Stimulated activated CD4-positive, alpha-beta T cell treated with anti-CD3 and anti-CD28 coated beads, Interleukin-15, amount 100 ng/mL, for 1 hour (primary cell): ENCODE measurements around the gene BMI1.

Experiments used
- DNase-seq, 2 donors: peaks; one replicate each; pipeline ENCODE4 v3.0.0-alpha.2; 2020; ENCODE audit warnings: low read depth in 1 of 2, low spot score in 1 of 2

Gene BMI1

DNA sequence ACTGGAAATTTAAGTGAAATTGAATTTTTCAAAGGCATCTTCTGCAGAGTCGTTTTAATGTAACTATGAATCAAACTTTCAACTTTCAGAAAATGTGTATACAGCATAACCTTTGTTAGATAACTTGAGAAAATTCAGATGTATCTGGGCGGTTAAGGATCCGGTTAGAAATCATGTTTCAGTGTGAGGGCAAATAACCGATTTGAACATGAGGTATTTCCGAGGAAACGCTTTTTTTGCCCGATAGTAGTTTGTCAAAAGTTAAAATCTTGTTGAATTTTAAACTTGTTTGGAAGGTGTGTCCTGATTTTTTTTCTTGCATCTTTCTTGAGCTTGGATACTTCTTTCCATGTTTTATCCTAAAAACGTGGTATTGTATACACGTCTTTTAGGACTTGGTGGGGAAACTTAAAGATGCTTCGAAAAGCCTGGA lies 1.3 kb upstream of the BMI1 start:
- DNase-seq: no peak

DNA sequence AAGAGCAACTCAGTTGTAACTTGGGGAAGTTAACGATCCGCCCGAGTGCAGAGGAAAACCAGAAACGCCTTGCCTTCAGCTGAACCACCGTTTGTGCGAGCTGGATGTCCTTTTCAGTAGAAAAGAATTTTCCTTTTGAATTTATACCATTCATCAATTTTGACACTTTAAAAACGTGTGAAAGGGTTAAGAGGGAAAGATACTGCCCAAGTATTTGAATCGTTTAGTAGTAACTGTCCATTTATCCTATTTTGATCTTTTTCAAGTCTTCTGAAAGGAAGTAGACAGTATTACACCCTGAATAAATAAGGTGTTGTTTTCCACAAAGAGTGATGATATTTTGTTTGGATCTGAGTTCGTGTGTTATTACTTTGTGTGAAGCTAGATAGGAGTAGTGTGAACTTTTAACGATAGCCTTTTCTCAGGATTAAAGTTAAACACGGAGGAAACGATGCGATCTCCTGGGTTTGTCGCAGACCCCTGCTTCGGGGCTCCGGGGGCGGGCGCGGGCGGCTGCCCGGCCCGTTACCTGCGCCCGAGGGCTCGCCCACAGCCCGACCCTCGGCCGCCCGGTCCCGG lies 830 bp upstream of the BMI1 start:
- DNase-seq: no peak

DNA sequence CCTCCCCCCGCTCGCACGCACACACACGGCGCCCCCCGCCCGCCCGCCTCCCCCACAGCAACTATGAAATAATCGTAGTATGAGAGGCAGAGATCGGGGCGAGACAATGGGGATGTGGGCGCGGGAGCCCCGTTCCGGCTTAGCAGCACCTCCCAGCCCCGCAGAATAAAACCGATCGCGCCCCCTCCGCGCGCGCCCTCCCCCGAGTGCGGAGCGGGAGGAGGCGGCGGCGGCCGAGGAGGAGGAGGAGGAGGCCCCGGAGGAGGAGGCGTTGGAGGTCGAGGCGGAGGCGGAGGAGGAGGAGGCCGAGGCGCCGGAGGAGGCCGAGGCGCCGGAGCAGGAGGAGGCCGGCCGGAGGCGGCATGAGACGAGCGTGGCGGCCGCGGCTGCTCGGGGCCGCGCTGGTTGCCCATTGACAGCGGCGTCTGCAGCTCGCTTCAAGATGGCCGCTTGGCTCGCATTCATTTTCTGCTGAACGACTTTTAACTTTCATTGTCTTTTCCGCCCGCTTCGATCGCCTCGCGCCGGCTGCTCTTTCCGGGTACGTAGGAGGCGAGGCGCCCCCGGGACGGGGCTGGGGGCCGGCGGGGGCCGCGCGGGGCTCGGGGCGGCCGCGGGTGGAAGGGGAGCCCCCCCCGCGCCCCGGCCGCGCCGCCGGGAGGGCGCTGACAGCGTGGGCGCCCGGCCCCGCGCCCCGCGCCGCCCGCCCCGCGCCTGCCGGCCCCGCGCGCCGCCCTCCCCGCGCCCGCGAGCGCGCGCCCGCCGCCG lies 441 bp downstream of the BMI1 start:
- DNase-seq: peak in 1 of 2 donors; percentile 53

DNA sequence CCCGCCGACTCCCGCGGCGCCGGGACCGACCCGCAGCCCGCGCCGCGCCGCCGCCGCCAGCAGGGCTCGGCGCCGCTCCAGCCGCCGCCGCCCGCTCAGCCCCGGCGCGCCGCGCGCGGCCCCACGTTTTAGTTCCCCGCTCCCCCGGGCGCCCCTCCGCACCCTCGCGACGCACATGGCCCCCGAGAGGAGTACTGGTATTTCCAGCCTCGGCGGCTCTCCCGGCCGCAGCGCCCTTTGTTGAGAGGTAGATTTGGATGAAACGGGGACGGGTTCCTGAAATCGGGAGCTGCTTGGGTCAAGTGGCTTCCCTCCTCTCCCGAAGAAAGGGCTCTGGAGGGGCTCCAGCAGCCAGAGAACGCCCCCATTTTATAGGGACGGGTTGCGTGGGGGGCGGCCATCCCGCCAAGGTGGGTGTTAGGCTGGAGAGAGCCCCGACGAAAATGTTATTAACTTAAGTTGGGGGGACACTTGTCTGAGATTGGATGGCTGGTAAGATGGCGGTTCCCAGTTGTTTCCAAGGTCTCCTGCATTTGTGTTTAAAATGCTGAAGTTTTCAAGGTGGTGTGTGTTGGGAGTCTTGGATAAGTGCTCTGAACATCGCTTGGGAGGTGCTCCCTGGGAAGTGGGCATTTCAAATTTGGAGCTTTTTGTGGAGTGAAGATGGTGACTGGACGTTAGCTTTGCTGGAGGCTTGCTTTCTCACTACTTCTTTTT lies 1.2 kb downstream of the BMI1 start:
- peak in 1 of 2 donors; percentile 28 for DNase-seq

DNA sequence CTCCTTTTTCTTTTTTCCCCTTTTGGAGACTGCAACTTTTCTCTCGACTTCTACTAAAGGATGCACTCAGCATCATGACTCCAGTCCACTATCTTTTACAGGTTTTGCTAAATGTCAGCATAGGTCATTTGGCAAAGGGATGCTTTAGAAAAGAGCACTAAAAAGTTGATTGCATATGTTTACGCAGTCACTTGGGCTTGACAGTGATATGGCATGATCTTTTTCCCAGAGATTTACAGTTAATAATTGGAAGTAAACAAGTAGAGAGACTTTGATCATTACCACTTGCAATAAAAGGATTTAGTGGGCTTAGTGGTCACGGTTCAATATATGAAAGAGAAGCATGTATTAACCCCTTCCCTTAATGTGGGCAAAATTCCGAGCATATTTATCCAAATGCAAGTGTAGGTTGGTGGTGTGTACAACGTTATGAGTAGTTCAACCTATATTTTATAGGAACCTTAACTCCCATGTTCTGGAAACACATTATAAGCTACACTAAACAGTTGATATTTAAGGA lies 1.8 kb downstream of the BMI1 start:
- no peak for DNase-seq

DNA sequence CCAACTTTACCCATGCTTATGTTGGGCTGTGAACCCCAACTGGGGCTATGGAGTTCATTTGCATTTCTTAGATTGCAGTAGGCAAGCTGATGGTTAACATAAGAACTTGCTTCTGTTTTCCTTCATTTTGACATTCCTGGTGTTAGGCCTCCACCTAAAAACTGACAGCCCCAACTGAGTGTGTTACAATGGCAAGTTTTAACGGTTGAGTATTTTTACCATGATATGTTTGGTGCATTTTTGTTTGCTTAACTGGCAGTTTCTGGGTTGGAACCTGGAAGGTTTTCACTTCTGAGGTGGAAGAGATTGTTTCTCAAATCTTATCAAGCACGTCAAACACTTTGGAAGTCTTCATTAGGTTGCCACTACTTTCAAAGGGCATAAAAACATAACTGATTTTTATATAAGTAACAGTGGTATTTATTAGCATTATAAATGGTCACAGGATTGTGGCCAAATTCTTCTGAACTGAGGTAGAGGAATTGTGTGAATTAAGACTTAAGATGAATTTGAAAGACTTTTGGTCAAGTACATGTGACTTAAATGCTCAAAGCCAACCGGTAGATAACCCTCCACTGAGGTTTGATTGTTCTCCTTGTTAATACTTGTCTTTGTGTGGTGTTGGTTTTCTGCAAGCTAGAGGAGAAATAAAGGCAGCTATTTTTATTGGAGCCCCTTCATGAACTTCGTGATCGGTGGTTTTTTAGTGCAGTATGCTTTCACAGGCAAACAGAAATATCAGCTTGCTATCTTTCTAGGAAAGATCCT lies 2.8 kb downstream of the BMI1 start:
- DNase-seq: no peak

DNA sequence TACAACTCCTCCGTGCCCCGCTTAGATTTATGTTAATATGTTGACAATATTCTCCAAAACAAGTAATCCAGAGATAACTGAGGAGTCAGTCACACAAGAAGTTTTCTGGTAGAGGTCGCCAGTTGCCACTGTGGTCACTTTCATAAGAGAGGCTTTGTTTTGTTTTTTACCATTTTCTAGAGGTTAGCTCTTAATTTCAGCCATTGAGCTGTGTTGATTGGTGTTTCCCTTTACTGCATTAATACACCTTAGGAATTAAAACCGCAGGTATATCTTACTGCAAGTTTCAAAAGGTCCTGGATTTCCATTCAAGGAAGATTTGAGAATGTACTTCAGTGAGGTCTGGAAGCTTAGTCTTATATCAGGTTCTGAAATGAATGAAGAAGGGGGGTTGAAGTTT lies 3.5 kb downstream of the BMI1 start:
- DNase-seq: no peak

DNA sequence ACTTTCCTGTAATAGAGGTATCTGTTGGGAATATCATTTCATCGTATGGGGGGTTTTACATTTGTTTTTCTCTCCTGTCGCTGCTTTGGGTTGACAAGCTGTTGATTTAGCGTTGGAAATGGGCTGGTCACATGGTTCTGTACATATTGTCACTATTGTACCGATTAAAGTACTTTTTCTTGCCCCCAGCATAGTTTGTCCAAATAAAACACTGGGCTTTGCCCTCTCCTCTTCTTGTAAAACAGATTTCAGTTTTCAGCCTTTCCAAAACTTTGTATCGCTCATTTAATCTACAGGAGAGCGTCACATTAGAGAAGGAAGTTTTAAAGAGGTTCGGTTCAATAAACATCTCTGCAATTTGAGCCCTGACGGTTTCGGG lies 4.0 kb downstream of the BMI1 start:
- no peak for DNase-seq

DNA sequence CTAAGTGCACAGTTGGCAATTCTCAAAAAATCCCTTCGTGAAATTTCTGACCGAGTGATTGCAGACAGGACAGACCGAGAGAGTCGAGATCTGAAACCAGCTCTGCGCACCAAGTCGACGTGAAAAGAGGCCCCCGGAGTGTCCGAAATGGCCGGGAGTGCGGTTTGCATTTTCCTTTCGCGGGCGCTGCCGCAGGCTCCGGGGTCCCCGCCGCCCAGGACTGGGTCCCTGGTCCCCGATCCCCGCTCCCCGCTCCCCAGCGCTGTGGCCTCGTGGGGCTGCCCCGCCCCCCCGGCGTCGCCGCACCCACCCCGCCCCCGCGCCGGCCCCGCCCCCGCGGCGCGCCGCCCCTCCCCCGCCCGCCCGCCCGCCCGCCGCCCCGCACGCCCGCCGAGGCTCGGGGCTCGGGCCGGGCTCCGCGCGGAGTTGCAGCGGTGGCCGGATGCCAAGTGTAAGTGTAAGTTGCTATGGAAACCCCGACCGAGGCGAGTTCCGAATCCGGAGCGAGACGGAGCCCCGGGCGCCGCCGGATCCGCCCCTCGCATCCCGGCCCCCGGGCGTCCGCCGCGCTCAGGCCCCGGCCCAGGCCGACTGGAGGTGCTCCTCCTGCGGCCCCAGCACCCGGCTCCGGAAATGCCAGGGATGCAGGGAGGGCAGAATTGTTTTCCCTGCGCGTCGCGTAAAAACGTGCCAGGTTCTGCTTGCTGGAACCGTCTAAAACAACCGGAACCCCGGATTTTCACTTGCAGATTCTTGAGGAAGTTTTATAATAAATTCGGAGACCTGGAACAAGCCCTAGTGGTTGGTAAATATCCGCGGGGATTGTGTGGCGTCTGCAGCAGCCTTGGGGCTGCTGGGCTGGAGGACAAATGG lies 4.6 kb downstream of the BMI1 start:
- peak; percentile 46 to 51 for DNase-seq

DNA sequence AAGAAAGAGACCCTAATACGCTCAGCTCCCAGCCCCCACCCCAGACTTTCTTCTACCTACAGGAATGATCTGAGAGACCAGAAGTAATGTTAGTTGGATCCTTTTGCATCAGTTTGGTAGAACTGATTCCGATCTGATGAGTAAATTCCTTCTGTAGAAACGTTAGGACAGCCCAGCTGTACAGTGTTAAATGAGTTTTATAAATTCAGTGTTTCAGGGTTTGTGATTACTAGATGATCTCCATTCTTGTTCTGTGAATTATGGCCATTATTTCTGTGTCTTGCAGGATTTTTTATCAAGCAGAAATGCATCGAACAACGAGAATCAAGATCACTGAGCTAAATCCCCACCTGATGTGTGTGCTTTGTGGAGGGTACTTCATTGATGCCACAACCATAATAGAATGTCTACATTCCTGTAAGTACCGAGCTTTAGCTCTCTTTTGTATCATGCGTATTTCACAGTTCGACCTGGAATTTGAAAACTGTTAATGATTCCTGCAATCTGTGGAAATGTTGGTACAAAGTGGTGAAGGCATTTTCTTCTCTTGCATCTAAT lies 5.3 kb downstream of the BMI1 start:
- DNase-seq: no peak

DNA sequence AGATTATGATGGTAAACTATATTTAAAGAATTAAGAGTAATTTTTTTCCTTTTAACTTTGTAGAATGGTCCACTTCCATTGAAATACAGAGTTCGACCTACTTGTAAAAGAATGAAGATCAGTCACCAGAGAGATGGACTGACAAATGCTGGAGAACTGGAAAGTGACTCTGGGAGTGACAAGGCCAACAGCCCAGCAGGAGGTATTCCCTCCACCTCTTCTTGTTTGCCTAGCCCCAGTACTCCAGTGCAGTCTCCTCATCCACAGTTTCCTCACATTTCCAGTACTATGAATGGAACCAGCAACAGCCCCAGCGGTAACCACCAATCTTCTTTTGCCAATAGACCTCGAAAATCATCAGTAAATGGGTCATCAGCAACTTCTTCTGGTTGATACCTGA lies 8.3 kb downstream of the BMI1 start:
- no peak for DNase-seq

DNA sequence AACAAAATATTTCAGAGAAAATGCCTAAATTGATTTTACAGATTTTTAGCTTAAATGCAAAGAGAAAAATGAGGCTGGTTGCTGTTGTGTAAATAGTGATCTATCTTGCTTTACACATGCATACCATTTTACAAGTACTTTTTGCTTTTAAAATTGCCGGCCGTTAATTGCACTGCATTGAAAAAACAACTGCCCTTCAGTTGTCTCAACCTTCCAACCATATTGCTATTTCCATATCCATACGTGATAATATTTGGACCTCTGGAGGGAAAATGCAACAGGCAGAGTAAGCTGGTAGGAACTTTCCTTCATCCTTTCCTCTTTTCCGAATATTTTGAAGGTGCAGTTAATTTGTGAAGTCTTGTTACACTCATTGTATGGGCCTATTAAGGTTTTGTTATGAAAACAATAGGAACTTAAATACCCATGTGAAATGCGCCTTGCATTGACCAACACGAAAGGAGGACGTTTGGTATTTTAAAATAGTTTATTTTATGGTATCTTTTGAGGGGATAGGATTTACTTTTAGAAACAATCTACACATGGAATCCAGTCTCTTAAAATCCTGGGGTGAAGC lies 11.3 kb downstream of the BMI1 start:
- DNase-seq: no peak

DNA sequence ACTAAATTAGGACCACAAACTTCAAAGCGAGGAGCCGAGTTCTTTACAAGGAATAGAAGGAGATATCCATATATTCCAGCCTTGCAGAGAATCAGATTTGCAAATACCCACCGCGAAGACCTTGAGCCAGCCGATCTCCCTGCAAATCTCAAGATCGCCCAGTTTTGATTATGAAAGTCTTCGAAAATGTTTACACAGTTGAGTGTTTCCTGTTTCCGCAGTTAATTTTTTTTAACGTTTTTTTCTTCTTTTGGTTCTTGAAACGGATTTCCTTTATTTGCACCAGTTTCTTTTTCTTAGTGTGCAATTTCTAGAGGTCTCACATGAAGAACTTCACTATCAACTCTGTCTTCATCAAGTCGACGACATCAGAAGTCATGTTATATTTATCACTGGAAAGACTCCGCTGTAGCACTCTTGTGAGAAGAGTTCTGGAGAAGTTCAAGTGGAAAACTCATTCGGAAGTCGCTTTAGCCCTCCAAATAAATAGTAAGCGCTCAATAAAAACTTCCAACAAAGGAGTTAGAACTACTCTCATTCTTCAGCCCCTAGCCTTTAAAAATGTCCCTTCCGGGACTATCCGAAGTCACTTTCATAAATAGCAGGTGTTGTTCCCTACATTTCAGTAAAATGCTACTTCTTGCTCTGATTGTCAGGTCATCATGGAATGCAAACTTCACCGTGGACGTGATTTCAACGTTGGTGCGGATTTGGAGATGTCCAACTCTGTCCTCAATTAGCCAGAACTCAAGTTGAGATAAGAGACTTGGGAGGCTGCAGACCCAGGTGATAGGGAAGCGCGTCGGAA lies 12.5 kb downstream of the BMI1 start:
- no peak for DNase-seq

DNA sequence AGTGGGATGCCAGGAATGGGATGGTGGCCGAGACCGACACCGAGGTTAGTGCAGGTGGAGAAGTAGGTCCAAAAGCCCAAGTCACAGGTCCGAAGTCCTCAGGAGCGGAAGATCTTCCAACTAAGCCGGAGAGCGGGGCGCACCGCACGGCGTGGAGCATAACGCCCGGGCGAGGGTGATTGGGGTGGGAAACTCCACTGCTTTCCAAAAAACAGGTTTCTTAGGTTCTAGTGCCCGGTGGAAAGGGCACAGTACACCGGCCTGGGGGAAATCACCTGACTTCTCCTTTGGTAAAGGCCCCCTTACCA lies 13.0 kb downstream of the BMI1 start:
- no peak for DNase-seq

DNA sequence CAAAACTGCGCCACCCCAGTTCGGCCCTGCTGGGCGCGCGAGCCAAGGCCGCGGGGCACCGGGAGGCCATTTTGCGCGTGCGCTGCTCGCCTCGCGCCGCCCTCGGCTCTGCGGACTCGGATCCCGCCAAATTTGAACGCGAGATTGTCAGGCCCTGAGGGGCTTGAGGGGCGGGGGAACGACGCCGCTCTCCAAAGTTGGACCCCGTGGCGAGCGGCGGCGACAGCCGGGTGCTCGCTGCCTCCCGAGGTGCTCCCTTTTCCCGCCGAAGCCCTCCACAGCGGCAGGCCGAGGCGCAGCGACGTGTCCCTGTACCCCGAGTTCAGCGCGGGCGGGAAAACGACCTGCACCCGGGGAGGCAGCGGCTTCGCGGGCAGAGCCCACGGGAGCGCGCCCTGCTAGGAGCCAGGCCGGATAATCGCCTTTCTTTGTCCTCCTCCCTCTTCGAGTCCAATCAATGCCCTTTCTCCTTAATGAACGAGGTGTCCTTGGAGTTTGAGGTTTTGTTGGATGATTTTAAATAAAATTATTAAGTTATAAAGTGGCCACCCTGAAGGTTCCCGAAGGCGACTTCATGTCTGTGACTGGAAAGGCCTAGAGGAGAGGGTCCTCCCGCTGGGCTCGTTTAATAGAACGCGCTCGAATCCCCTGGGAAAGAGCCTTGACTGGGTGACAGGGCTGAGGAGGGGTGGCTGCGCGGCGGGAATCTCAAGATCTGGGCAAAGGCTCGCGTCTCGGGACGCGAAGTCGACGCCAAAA lies 13.7 kb downstream of the BMI1 start:
- no peak for DNase-seq

DNA sequence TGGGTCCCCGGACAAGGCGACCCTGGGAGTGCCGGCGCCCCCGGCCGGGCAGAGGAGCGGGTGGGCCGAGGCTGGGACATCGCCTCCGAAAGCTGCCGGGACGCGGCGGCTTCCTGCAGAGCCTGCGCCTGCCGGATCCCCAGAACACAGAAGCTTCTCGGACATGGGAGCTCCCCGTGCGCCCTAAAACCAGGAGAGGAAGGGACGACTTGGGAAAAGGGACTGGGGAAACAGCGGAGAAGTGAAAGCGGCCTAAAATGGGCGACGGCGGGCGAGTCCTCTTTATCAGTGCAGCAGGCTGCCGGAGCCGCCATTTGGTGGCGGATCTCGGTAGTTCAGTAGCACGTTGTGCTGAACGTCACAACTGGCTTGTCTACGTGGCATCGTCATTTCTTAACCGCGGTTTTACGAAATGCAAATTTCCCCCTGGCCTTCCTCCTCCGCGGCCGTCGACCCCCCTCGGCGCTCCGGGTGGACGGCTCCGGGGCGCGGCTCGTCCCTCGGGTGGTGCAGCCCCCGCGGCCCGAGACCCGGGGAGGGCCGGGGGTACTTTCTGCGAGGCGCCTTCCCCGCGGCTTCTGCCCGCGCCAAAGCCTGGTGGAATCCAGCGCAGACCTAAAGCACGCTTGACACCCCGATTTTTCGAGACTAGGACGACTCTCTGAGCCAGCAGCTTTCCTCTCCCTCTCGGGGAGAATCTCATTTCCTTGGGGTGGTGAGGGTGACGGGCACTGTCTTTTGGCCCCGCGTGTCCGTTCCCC lies 14.5 kb downstream of the BMI1 start:
- DNase-seq: peak; percentile 33 to 40

DNA sequence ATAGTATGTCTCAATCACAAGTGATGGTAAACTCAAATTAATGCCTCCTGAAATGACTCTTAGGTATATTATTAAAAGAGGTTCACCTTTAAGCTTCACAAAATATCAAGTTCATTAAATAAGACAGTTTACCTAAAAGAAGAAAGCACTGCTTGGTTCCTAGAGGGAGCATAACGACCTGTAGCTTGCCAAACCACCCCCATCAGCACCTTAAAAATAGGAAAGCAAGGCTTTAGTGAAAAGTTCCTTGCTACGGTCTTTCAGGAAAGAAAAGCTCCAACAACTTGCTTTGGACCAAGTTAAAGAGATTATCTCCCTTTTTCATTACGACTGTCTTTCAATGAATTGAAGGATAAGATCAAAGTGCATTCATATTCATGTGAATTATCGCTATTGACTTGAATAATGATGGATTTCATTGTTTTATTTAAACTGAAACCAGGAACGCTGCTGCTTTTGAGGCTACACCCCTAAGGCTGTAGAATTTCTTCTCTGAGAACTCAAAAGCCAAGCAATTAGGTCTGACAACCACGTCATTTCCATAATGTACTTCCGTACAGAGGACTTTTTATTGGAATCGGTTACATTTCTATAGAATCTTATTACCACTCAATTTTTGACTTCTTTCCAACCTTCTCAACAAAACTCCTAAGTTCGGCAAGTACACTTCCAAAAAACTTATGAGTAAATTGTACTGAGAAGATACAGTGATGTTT lies 17.4 kb downstream of the BMI1 start:
- DNase-seq: no peak
